ENCODE results near the gene VMP1.
"Not testable (repeated sequence)": the region's sequence is repeated elsewhere in the genome, so short reads cannot be mapped to it uniquely, and the experiment has no call there.

VMP1 gene

DNA sequence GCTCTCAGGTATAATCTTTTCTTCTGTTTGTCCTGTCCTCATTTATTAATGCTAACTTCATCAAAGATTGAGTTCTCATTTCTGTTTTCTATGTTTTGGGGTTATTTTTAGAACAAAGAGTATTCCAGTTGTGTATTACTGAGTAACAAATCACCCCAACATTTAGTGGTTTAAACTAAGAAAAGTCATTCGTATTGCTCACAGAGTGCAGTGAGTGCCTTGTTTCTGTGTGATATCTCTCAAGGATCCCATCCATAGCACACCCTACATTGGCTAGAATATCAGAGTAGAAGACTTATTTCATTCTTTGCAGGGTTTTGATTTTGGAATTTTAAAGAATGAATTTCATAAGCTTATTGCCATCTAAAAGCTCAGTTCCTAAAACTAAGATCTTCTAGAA lies 72.1 kb downstream of the VMP1 start:
- no peak for DNase-seq (ENCODE audit: low read depth in 2 of 2)

GRCh38 chr17:59780548-59780947 lies 73.1 kb downstream of the VMP1 start:
- not testable (repeated sequence) for DNase-seq (ENCODE audit: low read depth in 2 of 2)

DNA sequence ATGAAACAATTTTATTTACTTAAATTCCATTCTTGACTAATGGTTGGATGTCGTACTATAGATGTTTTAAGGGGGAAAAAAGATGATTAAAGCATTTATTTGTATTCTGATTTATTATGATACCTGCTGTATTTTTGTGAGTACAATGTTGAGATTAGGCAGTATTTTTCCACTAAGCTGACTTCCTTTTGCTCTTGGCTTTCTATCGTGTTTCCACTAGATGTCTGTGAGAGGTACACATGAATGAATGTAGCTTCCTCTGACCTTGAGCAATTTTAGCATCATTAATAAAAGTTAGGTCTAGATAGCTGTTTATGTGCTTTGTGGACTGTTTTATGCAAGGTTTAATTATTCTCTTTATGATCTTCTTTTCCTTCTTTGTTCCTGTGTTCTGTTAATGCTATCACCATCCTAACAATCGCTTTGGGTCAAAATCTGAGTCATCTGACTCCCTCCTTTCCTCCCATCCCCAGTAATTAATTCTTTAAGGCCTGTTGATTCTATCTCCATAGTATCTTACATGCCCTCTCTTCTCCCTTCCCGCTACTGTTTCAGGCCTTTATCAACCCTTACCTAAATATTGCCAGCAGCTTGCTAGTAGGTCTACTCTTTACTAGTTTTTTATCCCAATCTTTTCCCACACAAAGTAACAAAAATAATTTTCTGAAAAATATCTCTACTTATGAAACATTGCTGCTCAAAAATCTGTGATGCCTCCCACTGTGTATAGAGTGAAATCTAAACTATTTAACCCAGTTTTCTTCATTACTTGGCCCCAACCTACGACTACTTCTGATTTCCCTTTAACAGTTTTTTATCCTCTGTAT lies 76.0 kb downstream of the VMP1 start:
- DNase-seq (ENCODE audit: low read depth in 2 of 2): no peak

- DNase-seq (ENCODE audit: low read depth in 2 of 2): no peak
Observed at GRCh38 chr17:59785091-59785799, 77.8 kb downstream of the VMP1 start.

- DNase-seq (ENCODE audit: low read depth in 2 of 2): no peak
Observed at GRCh38 chr17:59786213-59786535, 78.7 kb downstream of the VMP1 start.

DNA sequence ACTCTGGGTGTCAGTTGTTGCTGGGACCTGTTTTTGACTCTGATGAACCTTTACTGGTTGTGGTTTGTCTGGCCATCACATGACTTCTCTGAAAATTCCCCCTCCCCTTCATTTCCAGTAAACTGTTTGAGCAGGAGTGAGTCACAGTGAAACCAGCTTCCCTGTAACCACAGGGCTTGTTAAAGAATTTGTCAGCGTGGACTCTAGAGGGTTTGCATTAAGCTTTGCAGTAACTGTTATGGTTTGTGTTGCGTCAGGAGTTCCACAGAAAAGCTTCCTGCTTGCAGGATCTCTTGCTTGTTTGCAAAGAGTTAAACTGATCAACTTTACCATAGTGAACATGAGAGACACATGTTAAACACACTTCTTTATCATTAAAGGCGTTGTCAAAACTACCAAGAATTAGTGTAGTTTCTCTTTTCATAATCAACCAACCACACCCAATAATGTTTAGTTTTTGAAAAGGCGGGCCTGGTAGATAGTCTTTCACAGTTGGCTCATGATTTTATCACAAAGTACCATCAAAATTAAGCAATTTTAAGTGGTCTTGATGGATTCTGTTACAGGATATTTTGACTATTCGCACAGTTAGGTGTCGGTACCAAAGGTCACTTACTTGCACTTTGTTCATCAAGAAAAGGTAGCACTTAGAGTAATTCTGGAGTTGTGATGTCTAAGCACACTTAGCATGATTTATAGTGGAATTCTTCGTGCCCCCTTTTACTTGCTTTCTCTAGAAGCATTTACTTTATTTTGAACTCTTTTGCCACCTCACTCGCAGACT lies 79.3 kb downstream of the VMP1 start:
- DNase-seq (ENCODE audit: low read depth in 2 of 2): peak; percentile 62 to 63

DNA sequence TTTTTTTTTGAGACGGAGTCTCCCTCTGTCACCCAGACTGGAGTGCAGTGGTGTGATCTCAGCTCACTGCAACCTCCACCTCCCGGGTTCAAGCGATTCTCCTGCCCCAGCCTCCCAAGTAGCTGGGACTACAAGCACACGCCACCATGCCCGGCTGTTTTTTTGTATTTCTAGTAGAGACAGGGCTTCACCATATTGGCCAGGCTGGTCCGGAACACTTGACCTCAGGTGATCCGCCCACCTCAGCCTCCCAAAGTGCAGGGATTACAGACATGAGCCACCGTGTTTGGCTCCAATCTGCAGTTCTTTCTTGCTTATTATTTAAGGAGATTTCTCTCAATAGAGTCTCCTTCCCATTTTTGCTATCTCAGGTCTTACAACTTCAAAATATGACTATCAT lies 82.4 kb downstream of the VMP1 start:
- DNase-seq (ENCODE audit: low read depth in 2 of 2): not testable (repeated sequence)

DNA sequence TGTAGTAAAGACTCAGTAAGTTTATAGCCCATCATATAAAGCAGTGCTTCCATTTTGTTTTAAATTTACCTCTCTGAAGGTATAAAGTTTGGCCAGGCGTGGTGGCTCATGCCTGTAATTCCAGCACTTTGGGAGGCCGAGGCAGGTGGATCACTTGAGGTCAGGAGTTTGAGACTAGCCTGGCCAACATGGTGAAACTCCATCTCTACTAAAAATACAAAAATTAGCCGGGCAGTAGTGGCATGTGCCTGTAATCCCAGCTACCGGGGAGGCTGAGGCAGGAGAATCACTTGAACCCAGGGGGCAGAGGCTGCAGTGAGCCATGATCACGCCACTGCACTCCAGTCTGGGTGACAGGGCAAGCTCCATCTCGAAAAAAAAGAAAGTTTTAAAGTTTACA lies 83.0 kb downstream of the VMP1 start:
- DNase-seq (ENCODE audit: low read depth in 2 of 2): not testable (repeated sequence)

- DNase-seq (ENCODE audit: low read depth in 2 of 2): no peak
Observed at GRCh38 chr17:59790910-59791309, 83.5 kb downstream of the VMP1 start.

- no peak for DNase-seq (ENCODE audit: low read depth in 2 of 2)
Observed at GRCh38 chr17:59791603-59792457, 84.4 kb downstream of the VMP1 start.

DNA sequence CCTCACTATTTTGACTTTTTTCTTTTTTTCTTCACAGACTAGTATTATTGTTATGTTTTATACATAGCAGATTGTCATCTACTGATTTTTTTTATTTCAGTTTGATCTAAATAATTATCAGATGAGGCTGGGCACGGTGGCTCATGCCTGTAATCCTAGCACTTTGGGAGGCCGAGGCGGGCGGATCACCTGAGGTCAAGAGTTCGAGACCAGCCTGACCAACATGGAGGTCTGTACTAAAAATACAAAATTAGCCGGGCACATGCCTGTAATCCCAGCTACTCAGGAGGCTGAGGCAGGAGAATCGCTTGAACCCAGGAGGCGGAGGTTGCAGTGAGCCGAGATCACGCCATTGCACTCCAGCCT lies 85.0 kb downstream of the VMP1 start:
- not testable (repeated sequence) for DNase-seq (ENCODE audit: low read depth in 2 of 2)

GRCh38 chr17:59793205-59793604 lies 85.8 kb downstream of the VMP1 start:
- no peak for DNase-seq (ENCODE audit: low read depth in 2 of 2)

GRCh38 chr17:59796138-59796537 lies 88.7 kb downstream of the VMP1 start:
- no peak for DNase-seq (ENCODE audit: low read depth in 2 of 2)

GRCh38 chr17:59796785-59797205 lies 89.3 kb downstream of the VMP1 start:
- DNase-seq (ENCODE audit: low read depth in 2 of 2): no peak

DNA sequence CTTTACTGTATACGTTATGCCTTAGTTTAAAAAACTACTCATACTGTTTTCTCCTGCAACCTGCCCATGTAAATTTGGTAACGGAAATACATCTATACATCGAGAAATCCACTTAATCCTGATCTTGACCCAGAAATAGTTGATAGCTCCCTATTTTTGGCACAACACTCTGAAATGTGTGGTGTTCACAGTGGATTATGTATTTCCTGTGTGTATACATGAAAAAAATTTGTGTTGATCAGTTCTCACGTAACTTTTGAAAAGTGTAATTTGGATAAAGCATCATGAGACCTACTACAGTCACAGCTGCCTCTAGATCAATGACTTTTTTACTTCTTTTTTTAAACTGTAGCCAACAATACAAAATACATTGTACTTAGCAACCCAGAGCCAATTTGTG lies 90.7 kb downstream of the VMP1 start:
- DNase-seq (ENCODE audit: low read depth in 2 of 2): no peak

GRCh38 chr17:59800530-59800942 lies 93.1 kb downstream of the VMP1 start:
- no peak for DNase-seq (ENCODE audit: low read depth in 2 of 2)

DNA sequence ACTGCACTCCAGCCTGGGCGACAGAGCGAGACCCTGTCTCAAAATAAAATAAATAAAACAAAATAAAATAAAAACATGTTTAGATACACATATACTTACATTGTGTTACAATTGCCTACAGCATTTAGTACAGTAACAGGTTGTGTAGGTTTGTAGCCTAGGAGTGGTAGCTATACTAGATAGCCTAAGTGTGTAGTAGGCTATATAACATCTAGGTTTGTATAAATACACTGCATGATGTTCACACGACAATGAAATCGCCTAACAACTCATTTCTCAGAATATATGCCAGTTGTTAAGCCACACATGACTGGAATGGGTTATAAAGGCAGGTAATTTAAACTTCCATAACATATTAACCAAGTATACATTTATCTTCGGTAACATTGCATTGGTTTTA lies 94.7 kb downstream of the VMP1 start:
- DNase-seq (ENCODE audit: low read depth in 2 of 2): no peak

GRCh38 chr17:59804901-59805465 lies 97.5 kb downstream of the VMP1 start:
- no peak for DNase-seq (ENCODE audit: low read depth in 2 of 2)

DNA sequence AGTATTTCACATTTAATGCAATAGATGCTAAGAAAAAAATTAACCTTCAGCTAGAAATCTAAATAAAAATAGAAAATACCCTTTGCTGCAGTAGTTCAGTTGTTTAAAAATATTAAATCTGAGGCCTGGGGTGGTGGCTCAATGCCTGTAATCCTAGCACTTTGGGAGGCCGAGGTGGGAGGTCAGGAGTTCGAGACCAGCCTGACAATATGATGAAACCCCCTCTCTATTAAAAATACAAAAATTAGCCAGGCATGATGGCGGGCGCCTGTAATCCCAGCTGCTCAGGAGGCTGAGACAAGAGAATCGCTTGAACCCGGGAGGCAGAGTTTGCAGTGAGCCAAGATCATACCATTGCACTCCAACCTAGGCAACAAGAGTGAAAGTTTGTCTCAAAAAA lies 98.9 kb downstream of the VMP1 start:
- not testable (repeated sequence) for DNase-seq (ENCODE audit: low read depth in 2 of 2)

GRCh38 chr17:59807892-59808509 lies 100.5 kb downstream of the VMP1 start:
- DNase-seq (ENCODE audit: low read depth in 2 of 2): no peak

DNA sequence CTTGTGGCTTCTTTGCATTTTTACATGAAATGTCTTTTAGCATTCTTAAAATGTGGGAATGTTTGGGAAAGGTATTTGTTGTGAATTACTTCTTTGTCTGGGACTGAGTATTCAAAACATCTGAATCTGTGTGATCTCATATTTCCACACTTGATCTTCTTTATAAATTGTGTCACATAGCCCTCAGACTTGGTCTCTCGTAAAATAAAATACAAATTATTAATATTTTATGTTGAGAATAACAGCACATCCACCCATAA lies 103.4 kb downstream of the VMP1 start:
- no peak for DNase-seq (ENCODE audit: low read depth in 2 of 2)
